HepG2 (cell line): Measurements from ENCODE around the gene RFX7. TPM values are rescaled to one million over a fixed set of nuclear protein-coding genes. Genes with fewer than 3 reads are reported as not detected.
"Not testable (repeated sequence)": the region's sequence is repeated elsewhere in the genome, so short reads cannot be mapped to it uniquely, and the experiment has no call there.

Experiments used
- ATAC-seq: fragments of 200-7000 bp; cut with Tn5 transposase; 3 replicates; pipeline ENCODE4 v1.9.1; 2020; ENCODE audit warnings: mild to moderate bottlenecking, moderate library complexity
- BruUV-seq: library from RNA; stranded (reverse); fragments of 400-500 nt; replicated peaks from 2 replicates; lab custom pipeline; 2021; lab: Mats Ljungman, UMichigan
- CTCF ChIA-PET: fragments of 300-600 bp; formaldehyde crosslinking; extraction: SDS; loops from one replicate; lab custom pipeline; 2021; ENCODE audit warnings: low total read pairs, inconsistent platforms, low intra/inter-chr PET ratio; lab: Yijun Ruan, JAX
- POLR2A ChIA-PET: fragments of 350-600 bp; sonication (Branson Sonifier 250); formaldehyde crosslinking; loops from one replicate; lab custom pipeline; 2020; ENCODE audit warnings: antibody characterized with exemption, inconsistent platforms; lab: Yijun Ruan, JAX
- DNase-seq: peaks from one replicate; pipeline ENCODE4 v3.0.0-alpha.2; 2015; ENCODE audit warnings: low spot score
- FAIRE-seq: peaks from 3 replicates; lab custom pipeline; 2011; peaks lifted over from hg19 to GRCh38; lab: Jason Lieb, UNC
- H2AFZ ChIP-seq: one replicate; pipeline ENCODE4 v1.6.1; 2011; ENCODE audit warnings: low read length, inconsistent platforms
- H3K27ac ChIP-seq: fragments of 300-600 bp; 3 replicates; pipeline ENCODE4 v1.8.0; 2011; ENCODE audit warnings: mixed run types, mild to moderate bottlenecking, mixed read lengths, low read length, inconsistent platforms; ENCODE audit not compliant: insufficient read depth; ENCODE audit errors: extremely low read length
- H3K27me3 ChIP-seq, 2 experiments: fragments of 200-600 bp in 1 of 2; 2 replicates in 1 of 2; 3 replicates in 1 of 2; pipeline versions ENCODE4 v1.6.0 to v1.8.0; 2011; ENCODE audit warnings: low read length in 2 of 2, mild to moderate bottlenecking in 2 of 2, moderate library complexity in 2 of 2, inconsistent platforms in 1 of 2; ENCODE audit not compliant: insufficient read depth in 2 of 2, control insufficient read depth in 1 of 2
- H3K36me3 ChIP-seq, 2 experiments: fragments of 200-600 bp in 1 of 2; replicated peaks in 1 of 2; 2 replicates in 1 of 2; 3 replicates in 1 of 2; pipeline versions ENCODE4 v1.5.1 to v1.8.0; 2011; ENCODE audit warnings: low read length in 2 of 2, inconsistent platforms in 1 of 2; ENCODE audit not compliant: insufficient read depth in 2 of 2, control insufficient read depth in 1 of 2
- H3K4me1 ChIP-seq: 2 replicates; pipeline ENCODE4 v1.5.1; 2012; ENCODE audit warnings: low read length, inconsistent platforms; ENCODE audit not compliant: insufficient read depth
- H3K4me2 ChIP-seq: 2 replicates; pipeline ENCODE4 v1.6.0; 2011; ENCODE audit warnings: low read depth, low read length, inconsistent platforms
- H3K4me3 ChIP-seq, 3 experiments: fragments of 200-600 bp in 1 of 3; sonication (generic), shearing (Covaris generic) in 1 of 3; replicated peaks in 1 of 3; 2 replicates each; pipeline ENCODE4 v1.5.1; 2011 to 2016; ENCODE audit warnings: low read length in 3 of 3, inconsistent platforms in 2 of 3, low read depth in 2 of 3, mild to moderate bottlenecking in 2 of 3, control low read depth in 1 of 3, mixed read lengths in 1 of 3; ENCODE audit not compliant: insufficient read depth in 1 of 3
- H3K79me2 ChIP-seq: one replicate; pipeline ENCODE4 v1.6.1; 2011; ENCODE audit warnings: low read length, inconsistent platforms; ENCODE audit not compliant: insufficient read depth
- H3K9ac ChIP-seq: 2 replicates; pipeline ENCODE4 v1.6.0; 2011; ENCODE audit warnings: mild to moderate bottlenecking, low read depth, low read length, inconsistent platforms; ENCODE audit not compliant: insufficient read depth
- H3K9me3 ChIP-seq: 2 replicates; pipeline ENCODE4 v1.5.1; 2012; ENCODE audit warnings: mild to moderate bottlenecking, low read length
- H4K20me1 ChIP-seq: 2 replicates; pipeline ENCODE4 v1.6.0; 2011; ENCODE audit warnings: inconsistent platforms, mild to moderate bottlenecking, low read length, moderate library complexity; ENCODE audit not compliant: insufficient read depth
- AHR ChIP-seq: IDR thresholded peaks from 2 replicates; pipeline ENCODE4 v1.6.1; 2018; ENCODE audit warnings: missing genetic modification reagents, missing compliant biosample characterization
- CBX5 ChIP-seq: sonication (generic); formaldehyde crosslinking; IDR thresholded peaks from 2 replicates; pipeline ENCODE4 v1.4.0; 2020; ENCODE audit warnings: missing genetic modification reagents, borderline replicate concordance
- FOSL2 ChIP-seq: sonication (generic); formaldehyde crosslinking; IDR thresholded peaks from 2 replicates; pipeline ENCODE4 v1.4.0; 2020; ENCODE audit warnings: missing genetic modification reagents
- RBFOX2 ChIP-seq: fragments of 200-400 bp; formaldehyde crosslinking; IDR thresholded peaks from 2 replicates; pipeline ENCODE4 v1.6.1; 2017; ENCODE audit warnings: low read depth, mild to moderate bottlenecking, low read length
- RFXAP ChIP-seq: sonication (generic); formaldehyde crosslinking; IDR thresholded peaks from 2 replicates; pipeline ENCODE4 v1.4.0; 2020; ENCODE audit warnings: missing genetic modification reagents, borderline replicate concordance
- TOE1 ChIP-seq: sonication (generic); formaldehyde crosslinking; IDR thresholded peaks from 2 replicates; pipeline ENCODE4 v1.4.0; 2020; ENCODE audit warnings: mild to moderate bottlenecking, missing genetic modification reagents
- ZFP90 ChIP-seq: sonication (generic); formaldehyde crosslinking; IDR thresholded peaks from 2 replicates; pipeline ENCODE4 v1.8.0; 2022; ENCODE audit warnings: missing genetic modification reagents, mild to moderate bottlenecking, inconsistent platforms, borderline replicate concordance
- ZNF644 ChIP-seq: IDR thresholded peaks from 2 replicates; pipeline ENCODE4 v1.6.1; 2016; ENCODE audit warnings: low read depth
- WGBS: methylation state at CpG from one replicate; pipeline ENCODE4 v1.1.6; 2017; ENCODE audit warnings: low lambda C conversion rate; 5-methylcytosine and 5-hydroxymethylcytosine counted together
- in situ Hi-C: cut with HindIII; loops from 2 replicates; pipeline ENCODE4 v1.10.0; 2017; ENCODE audit warnings: low pct_unique_long_range_greater_than_20kb; ENCODE audit not compliant: extremely low pct_ligation_motif_present
- intact Hi-C: fragments of 100-400 bp; cut with micrococcal nuclease; formaldehyde crosslinking; loops from one replicate; pipeline ENCODE4 v1.10.0; 2022; ENCODE audit not compliant: unreplicated experiment
- polyA plus RNA-seq, 8 experiments: library from polyadenylated mRNA; depleted of rRNA in 3 of 8; stranded (reverse) in 7 of 8; unstranded in 1 of 8; fragments of >200 nt; fragmentation: Illumina TruSeq in 4 of 8; extraction: Trizol in 4 of 8; gene quantifications; 2 replicates each; pipeline versions ENCODE4 v1.2.1 to v1.2.3, GENCODE V29; 2011 to 2016; ENCODE audit warnings: low read depth in 4 of 8, missing spikeins in 1 of 8, mixed read lengths in 1 of 8; ENCODE audit not compliant: insufficient read depth in 1 of 8
- total RNA-seq, 5 experiments: library from RNA; depleted of rRNA; stranded (reverse); fragments of >200 nt; fragmentation: Illumina TruSeq; extraction: Trizol; gene quantifications; 2 replicates each; pipeline ENCODE4 v1.2.3, GENCODE V29; 2016; ENCODE audit warnings: low read depth in 1 of 5

The RFX7 gene
- total and polyA plus RNA-seq, 2 of the 13 experiments (the other 11 are each of a cell fraction or from before 2014, with no cell fraction given) = 8.5 to 10.4 TPM

DNA sequence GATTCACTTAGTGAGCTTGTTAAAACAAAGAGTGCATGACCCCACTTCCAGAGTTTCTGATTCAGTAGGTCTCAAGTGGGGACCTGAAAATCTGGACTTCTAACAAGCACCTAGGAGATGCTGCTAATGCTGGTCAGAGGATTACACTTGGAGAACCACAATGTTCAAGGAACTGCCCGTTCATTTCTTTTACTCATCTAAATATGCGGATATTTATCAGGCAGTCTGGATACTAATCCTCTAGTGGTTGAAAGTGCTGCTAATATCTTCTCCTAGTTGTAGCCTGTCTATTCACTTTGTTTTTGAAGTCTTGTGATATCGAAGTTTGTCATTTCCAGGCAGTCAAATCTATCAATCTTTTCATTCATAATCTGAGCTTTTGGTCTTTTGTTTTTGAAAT is 86.8 kb downstream of the RFX7 start:
- Histone ChIP-seq H4K20me1 (no peaks in the 10 kb centered on the region), H3K4me3 (no peak overlapping the region), H3K27ac (no peak overlapping the region), H2AFZ (no peak overlapping the region), H3K79me2 (peaks cover 37% of the 10 kb centered on the region), H3K4me2 (no peak overlapping the region), H3K9me3 (0 out of 2 replicates have a peak, but pooled peaks cover 5% of the 10 kb centered on the region), H3K36me3 (peaks cover 0 to 7% of the 10 kb centered on the region in 2 experiments; a peak in 2 of 5 replicates), H3K9ac (no peak overlapping the region), H3K27me3 (no peaks in the 10 kb centered on the region), H3K4me1 (no peaks in the 10 kb centered on the region)
- BruUV-seq = no TSS peak
- POLR2A ChIA-PET = no interaction called here
- CTCF ChIA-PET = no interaction called here
- in situ Hi-C loops = no loop called here
- no peak for TF ChIP-seq RBFOX2
- TF ChIP-seq AHR = no peak
- TF ChIP-seq TOE1 (CRISPR knock-in tag) = no peak
- TF ChIP-seq CBX5 (CRISPR knock-in tag) = no peak
- no peak for TF ChIP-seq FOSL2 (CRISPR knock-in tag)
- no peak for TF ChIP-seq RFXAP
- no peak for TF ChIP-seq ZFP90 (CRISPR knock-in tag)
- no peak for TF ChIP-seq ZNF644
- ATAC-seq = no peak
- WGBS = 93% methylated on average over 3 of the region's 3 CpGs
- intact Hi-C loops = no loop called here
- DNase-seq = no peak
- no peak for FAIRE-seq

DNA sequence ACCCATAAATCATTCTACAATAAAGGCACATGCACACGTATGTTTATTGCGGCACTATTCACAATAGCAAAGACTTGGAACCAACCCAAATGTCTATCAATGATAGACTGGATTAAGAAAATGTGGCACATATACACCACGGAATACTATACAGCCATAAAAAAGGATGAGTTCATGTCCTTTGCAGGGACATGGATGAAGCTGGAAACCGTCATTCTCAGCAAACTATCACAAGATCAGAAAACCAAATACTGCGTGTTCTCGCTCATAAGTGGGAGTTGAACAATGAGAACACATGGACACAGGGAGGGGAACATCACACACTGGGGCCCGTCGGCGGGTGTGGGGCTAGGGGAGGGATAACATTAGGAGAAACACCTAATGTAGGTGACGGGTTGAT is 88.4 kb downstream of the RFX7 start:
- H3K9ac ChIP-seq, H3K4me3 ChIP-seq, ATAC-seq, FAIRE-seq, in situ Hi-C loops, intact Hi-C loops, H3K9me3 ChIP-seq, H3K36me3 ChIP-seq, POLR2A ChIA-PET, H3K4me2 ChIP-seq, H2AFZ ChIP-seq, H3K4me1 ChIP-seq, CTCF ChIA-PET, DNase-seq, H4K20me1 ChIP-seq, H3K27me3 ChIP-seq, H3K27ac ChIP-seq, BruUV-seq: not testable (repeated sequence)
- H3K79me2 ChIP-seq = peaks cover 40% of the 10 kb centered on the region
- 99% methylated on average over 10 of the region's 10 CpGs for WGBS

GRCh38 chr15:56154768-56155167 is 88.9 kb downstream of the RFX7 start:
- WGBS = 97% methylated on average over 4 of the region's 4 CpGs
- H2AFZ ChIP-seq, H3K9ac ChIP-seq, intact Hi-C loops, H3K4me2 ChIP-seq, CTCF ChIA-PET, BruUV-seq, H3K9me3 ChIP-seq, H3K4me3 ChIP-seq, POLR2A ChIA-PET, FAIRE-seq, ATAC-seq, DNase-seq, H3K27me3 ChIP-seq, H3K4me1 ChIP-seq, H3K36me3 ChIP-seq, in situ Hi-C loops, H4K20me1 ChIP-seq, H3K27ac ChIP-seq: not testable (repeated sequence)
- H3K79me2 ChIP-seq = peaks cover 37% of the 10 kb centered on the region
